Smooth muscle cell (in vitro differentiated cells): Measurements from ENCODE around the gene TSPAN15. TPM values are rescaled to one million over a fixed set of nuclear protein-coding genes. Genes with fewer than 3 reads are reported as not detected.

Experiments
- DNase-seq: peaks from one replicate; lab custom pipeline; 2025; ENCODE audit not compliant: unreplicated experiment; lab: John Stamatoyannopoulos, UW
- H2AFZ ChIP-seq: fragments of 200-600 bp; sonication (generic); 2 replicates; pipeline ENCODE4 v1.6.0; 2016; ENCODE audit warnings: antibody characterized with exemption, low read depth, mild to moderate bottlenecking
- H3F3A ChIP-seq: fragments of 200-600 bp; sonication (generic); 2 replicates; pipeline ENCODE4 v1.6.0; 2017; ENCODE audit warnings: antibody characterized with exemption, low read depth
- H3K27ac ChIP-seq: fragments of 200-600 bp; sonication (generic); 2 replicates; pipeline ENCODE4 v1.5.1; 2016; ENCODE audit warnings: low read depth, mild to moderate bottlenecking
- H3K27me3 ChIP-seq: fragments of 200-600 bp; sonication (generic); 2 replicates; pipeline ENCODE4 v1.6.1; 2016; ENCODE audit warnings: low read depth, mild to moderate bottlenecking
- H3K36me3 ChIP-seq: fragments of 200-600 bp; sonication (generic); 2 replicates; pipeline ENCODE4 v1.5.1; 2016; ENCODE audit warnings: low read depth
- H3K4me1 ChIP-seq: fragments of 200-600 bp; sonication (generic); 2 replicates; pipeline ENCODE4 v1.5.1; 2016; ENCODE audit warnings: low read depth
- H3K4me2 ChIP-seq: fragments of 200-600 bp; sonication (generic); 2 replicates; pipeline ENCODE4 v1.6.0; 2016; ENCODE audit warnings: mild to moderate bottlenecking
- H3K4me3 ChIP-seq: fragments of 200-600 bp; sonication (generic); 2 replicates; pipeline ENCODE4 v1.5.1; 2016; ENCODE audit warnings: mild to moderate bottlenecking
- H3K79me2 ChIP-seq: fragments of 200-600 bp; sonication (generic); 2 replicates; pipeline ENCODE4 v1.6.0; 2016; ENCODE audit warnings: low read depth, mild to moderate bottlenecking
- H3K9ac ChIP-seq: fragments of 200-600 bp; sonication (generic); 2 replicates; pipeline ENCODE4 v1.6.0; 2016; ENCODE audit warnings: low read depth
- H3K9me3 ChIP-seq: fragments of 200-600 bp; sonication (generic); replicated peaks from 2 replicates; pipeline ENCODE4 v1.5.1; 2016; ENCODE audit warnings: low read depth
- H4K20me1 ChIP-seq: fragments of 200-600 bp; sonication (generic); 2 replicates; pipeline ENCODE4 v1.6.0; 2016; ENCODE audit warnings: low read depth
- CTCF ChIP-seq: fragments of 200-600 bp; sonication (generic); IDR thresholded peaks from 2 replicates; pipeline ENCODE4 v1.5.1; 2017; ENCODE audit warnings: borderline replicate concordance, mild to moderate bottlenecking, antibody characterized with exemption; ENCODE audit not compliant: insufficient read depth, poor library complexity, severe bottlenecking
- WGBS: methylation state at CpG from one replicate; pipeline ENCODE4 v1.1.7; 2016; ENCODE audit warnings: low lambda C conversion rate; 5-methylcytosine and 5-hydroxymethylcytosine counted together
- polyA plus RNA-seq: library from polyadenylated mRNA; unstranded; fragments of >200 nt; fragmentation: Nextera tagmentation; extraction: Ambion mirVana; gene quantifications from 2 replicates; pipeline ENCODE4 v1.2.1, GENCODE V29; 2016
- total RNA-seq: library from RNA; depleted of rRNA; stranded (reverse); fragments of >200 nt; gene quantifications from 2 replicates; pipeline ENCODE4 v1.2.3, GENCODE V29; 2014

Gene TSPAN15
- total and polyA plus RNA-seq, 2 experiments from 2014 or later = 113 to 249 TPM

- Histone ChIP-seq H3K4me1 (peaks cover 19% of the 10 kb centered on the region), H3K4me3 (no peak overlapping the region), H4K20me1 (peaks cover 3% of the 10 kb centered on the region), H3K27ac (no peak overlapping the region), H3K36me3 (no peaks in the 10 kb centered on the region), H3K4me2 (peak overlapping the region; percentile 99), H3K9me3 (no peaks in the 10 kb centered on the region), H3F3A (peaks cover 9% of the 10 kb centered on the region), H3K9ac (no peak overlapping the region), H2AFZ (no peak overlapping the region), H3K27me3 (no peaks in the 10 kb centered on the region), H3K79me2 (peaks cover 72% of the 10 kb centered on the region)
- no peak for DNase-seq
- TF ChIP-seq CTCF = no peak
Measured at GRCh38 chr10:69453795-69454194, 2.5 kb downstream of the TSPAN15 start.

- 73% methylated on average over 10 of the region's 10 CpGs for WGBS
Measured at GRCh38 chr10:69455006-69455763, 3.9 kb downstream of the TSPAN15 start.

GRCh38 chr10:69456880-69457693, 5.8 kb downstream of the TSPAN15 start:
- H3K27ac ChIP-seq = peak overlapping the region; percentile 63
- H3F3A ChIP-seq = no peaks in the 10 kb centered on the region
- no peak overlapping the region for H2AFZ ChIP-seq
- 55% methylated on average over 8 of the region's 8 CpGs for WGBS
- DNase-seq = no peak
- H3K27me3 ChIP-seq = no peaks in the 10 kb centered on the region
- H3K9me3 ChIP-seq = no peaks in the 10 kb centered on the region
- H3K79me2 ChIP-seq = peaks cover 97% of the 10 kb centered on the region
- no peak for TF ChIP-seq CTCF
- H3K4me1 ChIP-seq = peaks cover 17% of the 10 kb centered on the region
- H3K9ac ChIP-seq = peak overlapping the region; percentile 4
- H3K4me3 ChIP-seq = no peak overlapping the region
- H3K36me3 ChIP-seq = no peaks in the 10 kb centered on the region
- peaks cover 3% of the 10 kb centered on the region for H4K20me1 ChIP-seq
- peak overlapping the region; percentile 58 for H3K4me2 ChIP-seq

More at GRCh38 chr10:69455006-69455763, 3.9 kb downstream of the TSPAN15 start:
- peak overlapping the region; percentile 58 for H3K4me2 ChIP-seq
- H3K9me3 ChIP-seq = no peaks in the 10 kb centered on the region
- H4K20me1 ChIP-seq = peaks cover 3% of the 10 kb centered on the region
- no peak overlapping the region for H2AFZ ChIP-seq
- peak overlapping the region; percentile 3 for H3K9ac ChIP-seq
- no peak for TF ChIP-seq CTCF
- peak overlapping the region; percentile 63 for H3K27ac ChIP-seq
- peaks cover 9% of the 10 kb centered on the region for H3F3A ChIP-seq
- no peak for DNase-seq
- H3K36me3 ChIP-seq = no peaks in the 10 kb centered on the region
- peaks cover 86% of the 10 kb centered on the region for H3K79me2 ChIP-seq
- H3K4me1 ChIP-seq = peaks cover 19% of the 10 kb centered on the region
- no peaks in the 10 kb centered on the region for H3K27me3 ChIP-seq
- no peak overlapping the region for H3K4me3 ChIP-seq
